ENCODE measurements around the gene CELA3A.
"Not testable (repeated sequence)": the region's sequence is repeated elsewhere in the genome, so short reads cannot be mapped to it uniquely, and the experiment has no call there.

The CELA3A gene

GRCh38 chr1:21978209-21978608, 23.2 kb upstream of the CELA3A start:
- H3K79me2 ChIP-seq (ENCODE audit: low read length); H3K36me3 ChIP-seq (replicated peaks; ENCODE audit: low read depth, low read length); H3K27ac ChIP-seq (ENCODE audit: low read length); H3K9me3 ChIP-seq (ENCODE audit: insufficient read depth, low read length); H3K4me1 ChIP-seq (ENCODE audit: low read length); H3K4me2 ChIP-seq (ENCODE audit: low read length); H2AFZ ChIP-seq (ENCODE audit: low read depth, low read length); H3K27me3 ChIP-seq (ENCODE audit: low read depth, low read length); H4K20me1 ChIP-seq (ENCODE audit: insufficient read depth, low read length); H3K9ac ChIP-seq (ENCODE audit: low read length); H3K4me3 ChIP-seq (ENCODE audit: low read length): not testable (repeated sequence)

GRCh38 chr1:21980515-21981220, 20.8 kb upstream of the CELA3A start:
- not testable (repeated sequence) for H3K27me3 ChIP-seq (ENCODE audit: low read depth, low read length); H3K27ac ChIP-seq (ENCODE audit: low read length)

GRCh38 chr1:21981253-21981652, 20.2 kb upstream of the CELA3A start:
- H3K36me3 ChIP-seq (replicated peaks; ENCODE audit: low read depth, low read length); H3K9me3 ChIP-seq (ENCODE audit: insufficient read depth, low read length): not testable (repeated sequence)

More at GRCh38 chr1:21980515-21981220, 20.8 kb upstream of the CELA3A start:
- H3K9me3 ChIP-seq (ENCODE audit: insufficient read depth, low read length); H2AFZ ChIP-seq (ENCODE audit: low read depth, low read length); H3K4me2 ChIP-seq (ENCODE audit: low read length); H3K4me3 ChIP-seq (ENCODE audit: low read length); H4K20me1 ChIP-seq (ENCODE audit: insufficient read depth, low read length); H3K36me3 ChIP-seq (replicated peaks; ENCODE audit: low read depth, low read length); H3K4me1 ChIP-seq (ENCODE audit: low read length); H3K9ac ChIP-seq (ENCODE audit: low read length); H3K79me2 ChIP-seq (ENCODE audit: low read length): not testable (repeated sequence)

GRCh38 chr1:21982122-21982521, 19.3 kb upstream of the CELA3A start:
- H3K4me1 ChIP-seq (ENCODE audit: low read length); H3K9ac ChIP-seq (ENCODE audit: low read length); H2AFZ ChIP-seq (ENCODE audit: low read depth, low read length); H4K20me1 ChIP-seq (ENCODE audit: insufficient read depth, low read length); H3K4me3 ChIP-seq (ENCODE audit: low read length); H3K9me3 ChIP-seq (ENCODE audit: insufficient read depth, low read length); H3K27me3 ChIP-seq (ENCODE audit: low read depth, low read length); H3K4me2 ChIP-seq (ENCODE audit: low read length); H3K36me3 ChIP-seq (replicated peaks; ENCODE audit: low read depth, low read length); H3K27ac ChIP-seq (ENCODE audit: low read length); H3K79me2 ChIP-seq (ENCODE audit: low read length): not testable (repeated sequence)

More at GRCh38 chr1:21981253-21981652, 20.2 kb upstream of the CELA3A start:
- not testable (repeated sequence) for H3K9ac ChIP-seq (ENCODE audit: low read length); H3K27ac ChIP-seq (ENCODE audit: low read length); H3K4me2 ChIP-seq (ENCODE audit: low read length); H3K27me3 ChIP-seq (ENCODE audit: low read depth, low read length); H2AFZ ChIP-seq (ENCODE audit: low read depth, low read length); H3K4me1 ChIP-seq (ENCODE audit: low read length); H3K79me2 ChIP-seq (ENCODE audit: low read length); H4K20me1 ChIP-seq (ENCODE audit: insufficient read depth, low read length); H3K4me3 ChIP-seq (ENCODE audit: low read length)

GRCh38 chr1:21983539-21983938, 17.9 kb upstream of the CELA3A start:
- not testable (repeated sequence) for H3K9me3 ChIP-seq (ENCODE audit: insufficient read depth, low read length); H3K4me3 ChIP-seq (ENCODE audit: low read length); H3K4me1 ChIP-seq (ENCODE audit: low read length); H2AFZ ChIP-seq (ENCODE audit: low read depth, low read length); H3K36me3 ChIP-seq (replicated peaks; ENCODE audit: low read depth, low read length); H3K4me2 ChIP-seq (ENCODE audit: low read length); H3K27ac ChIP-seq (ENCODE audit: low read length); H3K9ac ChIP-seq (ENCODE audit: low read length); H3K27me3 ChIP-seq (ENCODE audit: low read depth, low read length); H4K20me1 ChIP-seq (ENCODE audit: insufficient read depth, low read length); H3K79me2 ChIP-seq (ENCODE audit: low read length)

GRCh38 chr1:21985893-21986292, 15.6 kb upstream of the CELA3A start:
- H3K9ac ChIP-seq (ENCODE audit: low read length); H3K4me1 ChIP-seq (ENCODE audit: low read length); H3K79me2 ChIP-seq (ENCODE audit: low read length); H3K27ac ChIP-seq (ENCODE audit: low read length); H3K36me3 ChIP-seq (replicated peaks; ENCODE audit: low read depth, low read length); H3K27me3 ChIP-seq (ENCODE audit: low read depth, low read length); H3K9me3 ChIP-seq (ENCODE audit: insufficient read depth, low read length); H3K4me2 ChIP-seq (ENCODE audit: low read length); H3K4me3 ChIP-seq (ENCODE audit: low read length); H4K20me1 ChIP-seq (ENCODE audit: insufficient read depth, low read length); H2AFZ ChIP-seq (ENCODE audit: low read depth, low read length): not testable (repeated sequence)

GRCh38 chr1:21986386-21986785, 15.1 kb upstream of the CELA3A start:
- not testable (repeated sequence) for H3K27me3 ChIP-seq (ENCODE audit: low read depth, low read length); H3K9me3 ChIP-seq (ENCODE audit: insufficient read depth, low read length); H3K79me2 ChIP-seq (ENCODE audit: low read length); H3K27ac ChIP-seq (ENCODE audit: low read length); H2AFZ ChIP-seq (ENCODE audit: low read depth, low read length); H3K4me2 ChIP-seq (ENCODE audit: low read length); H3K9ac ChIP-seq (ENCODE audit: low read length); H3K36me3 ChIP-seq (replicated peaks; ENCODE audit: low read depth, low read length); H3K4me3 ChIP-seq (ENCODE audit: low read length); H4K20me1 ChIP-seq (ENCODE audit: insufficient read depth, low read length); H3K4me1 ChIP-seq (ENCODE audit: low read length)

- not testable (repeated sequence) for H3K9ac ChIP-seq (ENCODE audit: low read length); H3K36me3 ChIP-seq (replicated peaks; ENCODE audit: low read depth, low read length); H3K27ac ChIP-seq (ENCODE audit: low read length); H3K27me3 ChIP-seq (ENCODE audit: low read depth, low read length); H3K9me3 ChIP-seq (ENCODE audit: insufficient read depth, low read length); H3K4me1 ChIP-seq (ENCODE audit: low read length); H3K4me2 ChIP-seq (ENCODE audit: low read length); H3K79me2 ChIP-seq (ENCODE audit: low read length); H3K4me3 ChIP-seq (ENCODE audit: low read length); H2AFZ ChIP-seq (ENCODE audit: low read depth, low read length); H4K20me1 ChIP-seq (ENCODE audit: insufficient read depth, low read length)
Measured at GRCh38 chr1:21989672-21990393, 11.6 kb upstream of the CELA3A start.

- H3K4me1 ChIP-seq (ENCODE audit: low read length); H3K9me3 ChIP-seq (ENCODE audit: insufficient read depth, low read length): not testable (repeated sequence)
Measured at GRCh38 chr1:21992186-21992585, 9.3 kb upstream of the CELA3A start.

More at GRCh38 chr1:21992186-21992585, 9.3 kb upstream of the CELA3A start:
- H2AFZ ChIP-seq (ENCODE audit: low read depth, low read length); H3K4me3 ChIP-seq (ENCODE audit: low read length); H3K27me3 ChIP-seq (ENCODE audit: low read depth, low read length); H3K9ac ChIP-seq (ENCODE audit: low read length); H3K36me3 ChIP-seq (replicated peaks; ENCODE audit: low read depth, low read length); H3K4me2 ChIP-seq (ENCODE audit: low read length); H4K20me1 ChIP-seq (ENCODE audit: insufficient read depth, low read length); H3K79me2 ChIP-seq (ENCODE audit: low read length); H3K27ac ChIP-seq (ENCODE audit: low read length): not testable (repeated sequence)

All from OCI-LY3 (cell line).